ENCODE results near the gene CXCL17.

Gene CXCL17

GRCh38 chr19:42397263-42398166, 45.2 kb downstream of the CXCL17 start:
- DNase-seq = no peak

- peak; percentile 88 for DNase-seq
Measured at GRCh38 chr19:42396381-42397262, 46.1 kb downstream of the CXCL17 start.

- no peak for DNase-seq
Measured at GRCh38 chr19:42394751-42395150, 48.0 kb downstream of the CXCL17 start.

GRCh38 chr19:42392165-42392564, 50.6 kb downstream of the CXCL17 start:
- DNase-seq = no peak

GRCh38 chr19:42389899-42390298, 52.8 kb downstream of the CXCL17 start, which contains the start of gene CNFN:
CNFN (minus strand) TSS chr19:42390297; CDS start chr19:42389037, 1,260 bp downstream.
- DNase-seq = no peak

GRCh38 chr19:42388851-42389489, 53.8 kb downstream of the CXCL17 start:
- no peak for DNase-seq

GRCh38 chr19:42386974-42387707, 55.6 kb downstream of the CXCL17 start:
- DNase-seq = peak; percentile 64

- DNase-seq = no peak
Measured at GRCh38 chr19:42380155-42380554, 62.6 kb downstream of the CXCL17 start.

Measured in activated CD4-positive, alpha-beta T cell treated with anti-CD3 and anti-CD28 coated beads, Interleukin-2, amount 50 U/mL, for 1 hour (primary cell).